CD8-positive, alpha-beta memory T cell (primary cell): ENCODE results near the gene ALAD. TPM values are rescaled to one million over a fixed set of nuclear protein-coding genes. Genes with fewer than 3 reads are reported as not detected.
"Not testable (repeated sequence)": the region's sequence is repeated elsewhere in the genome, so short reads cannot be mapped to it uniquely, and the experiment has no call there.

ENCODE experiments used
- CTCF ChIA-PET: fragments of 350-600 bp; sonication (Branson Sonifier 250); formaldehyde crosslinking; loops from one replicate; lab custom pipeline; 2021; ENCODE audit warnings: antibody characterized with exemption; lab: Charles Lee
- POLR2A ChIA-PET: fragments of 350-600 bp; sonication (Branson Sonifier 250); formaldehyde crosslinking; loops from one replicate; lab custom pipeline; 2021; ENCODE audit warnings: antibody characterized with exemption; lab: Charles Lee
- DNase-seq, 5 donors: peaks; one replicate each; pipeline versions ENCODE4 v3.0.0 to v3.0.0-alpha.2; 2020 to 2022; ENCODE audit warnings: mixed read lengths in 1 of 5
- H3K27ac ChIP-seq: one replicate; pipeline ENCODE4 v1.7.0; 2013; ENCODE audit warnings: low read depth, mild to moderate bottlenecking, low read length, moderate library complexity
- H3K27me3 ChIP-seq: 2 replicates; pipeline ENCODE4 v1.7.0; 2013; ENCODE audit warnings: low read length, mild to moderate bottlenecking; ENCODE audit not compliant: insufficient read depth, poor library complexity, severe bottlenecking
- H3K36me3 ChIP-seq: 2 replicates; pipeline ENCODE4 v1.7.0; 2013; ENCODE audit warnings: mild to moderate bottlenecking, low read length, moderate library complexity; ENCODE audit not compliant: insufficient read depth
- H3K4me1 ChIP-seq: 2 replicates; pipeline ENCODE4 v1.7.0; 2013; ENCODE audit warnings: mild to moderate bottlenecking, low read length, moderate library complexity; ENCODE audit not compliant: insufficient read depth
- H3K4me3 ChIP-seq: 2 replicates; pipeline ENCODE4 v1.7.0; 2013; ENCODE audit warnings: mild to moderate bottlenecking, low read length
- H3K9me3 ChIP-seq: 2 replicates; pipeline ENCODE4 v1.7.0; 2013; ENCODE audit warnings: mild to moderate bottlenecking, low read length
- H3K27ac Mint-ChIP-seq, 8 donors: one replicate each; pipeline ENCODE4 v1.8.0; 2020 to 2021; ENCODE audit warnings: mixed read lengths in 8 of 8, mild to moderate bottlenecking in 6 of 8, inconsistent platforms in 3 of 8, moderate library complexity in 3 of 8
- H3K27me3 Mint-ChIP-seq, 2 donors: one replicate each; pipeline ENCODE4 v1.8.0; 2020 to 2021; ENCODE audit warnings: mixed read lengths in 2 of 2, mild to moderate bottlenecking in 1 of 2, moderate library complexity in 1 of 2
- H3K36me3 Mint-ChIP-seq, 3 donors: one replicate each; pipeline ENCODE4 v1.8.0; 2020 to 2021; ENCODE audit warnings: mixed read lengths in 3 of 3, inconsistent platforms in 1 of 3, mild to moderate bottlenecking in 1 of 3
- H3K4me1 Mint-ChIP-seq, 3 donors: one replicate each; pipeline ENCODE4 v1.8.0; 2020 to 2021; ENCODE audit warnings: mixed read lengths in 3 of 3, inconsistent platforms in 1 of 3, mild to moderate bottlenecking in 1 of 3
- H3K4me3 Mint-ChIP-seq, 7 donors: one replicate each; pipeline ENCODE4 v1.8.0; 2020 to 2021; ENCODE audit warnings: mixed read lengths in 7 of 7, mild to moderate bottlenecking in 6 of 7, moderate library complexity in 4 of 7, inconsistent platforms in 2 of 7
- H3K9me3 Mint-ChIP-seq, 5 donors: one replicate each; pipeline ENCODE4 v1.8.0; 2020 to 2022; ENCODE audit warnings: mixed read lengths in 5 of 5, mild to moderate bottlenecking in 3 of 5, moderate library complexity in 2 of 5, inconsistent platforms in 1 of 5
- polyA plus RNA-seq: library from polyadenylated mRNA; unstranded; fragments of 300-500 nt; fragmentation: Illumina TruSeq; gene quantifications from one replicate; pipeline ENCODE4 v1.2.3, GENCODE V29; 2021
- total RNA-seq, 2 experiments: library from RNA; stranded (reverse); gene quantifications; one replicate each; pipeline ENCODE4 v1.2.3, GENCODE V29; 2021

The ALAD gene
- total and polyA plus RNA-seq, 3 experiments from 2014 or later = 22.1 to 22.8 (median 22.3) TPM

GRCh38 chr9:113368982-113369854 lies 31.9 kb downstream of the ALAD start:
- Mint-ChIP-seq H3K27me3 (peaks cover 0 to 1% of the 10 kb centered on the region in 2 donors), H3K4me3 (no peak overlapping the region), H3K9me3 (no peaks in the 10 kb centered on the region), H3K36me3 (peaks cover 0 to 16% (median 0%) of the 10 kb centered on the region in 3 donors), H3K4me1 (no peaks in the 10 kb centered on the region), H3K27ac (no peak overlapping the region)
- CTCF ChIA-PET = no interaction called here
- no peak overlapping the region for H3K4me3 ChIP-seq
- POLR2A ChIA-PET = no interaction called here
- H3K9me3 ChIP-seq = no peaks in the 10 kb centered on the region
- H3K4me1 ChIP-seq = no peaks in the 10 kb centered on the region
- DNase-seq = no peak
- no peaks in the 10 kb centered on the region for H3K36me3 ChIP-seq
- no peak overlapping the region for H3K27ac ChIP-seq
- H3K27me3 ChIP-seq = no peaks in the 10 kb centered on the region

DNA sequence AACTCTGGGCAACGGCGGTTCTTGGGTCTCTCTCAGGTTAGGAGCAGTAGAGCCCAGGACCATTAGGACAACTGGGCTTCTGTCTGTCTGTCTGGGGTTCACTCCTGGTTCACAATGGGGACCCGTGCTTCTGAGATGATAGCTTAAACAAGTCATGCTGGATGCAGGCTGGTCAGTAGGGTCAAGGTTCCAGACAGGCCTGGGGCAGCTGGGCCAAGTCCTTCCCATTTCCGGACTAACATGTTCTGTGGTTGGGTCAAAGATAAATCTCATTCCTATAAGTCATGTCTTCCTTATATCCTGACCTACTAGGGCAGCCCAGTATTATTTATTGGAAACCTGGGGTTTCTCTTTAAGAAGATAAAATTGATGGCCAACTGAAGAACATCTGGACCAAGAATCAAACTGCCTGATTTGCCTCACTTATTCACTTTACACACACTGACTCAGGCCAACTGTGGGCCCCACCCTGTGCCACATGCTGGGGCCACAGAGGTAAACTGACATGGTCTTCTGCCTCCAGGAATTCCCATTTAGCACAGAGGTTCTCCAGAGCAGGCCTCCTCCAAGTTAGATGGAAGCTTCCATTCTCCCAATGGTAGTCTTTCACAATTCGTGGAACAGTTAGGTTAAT lies 32.6 kb downstream of the ALAD start:
- no peaks in the 10 kb centered on the region for H3K9me3 ChIP-seq
- no peaks in the 10 kb centered on the region for H3K4me1 ChIP-seq
- H3K27ac ChIP-seq = no peak overlapping the region
- Mint-ChIP-seq H3K27me3 (peaks cover 0 to 1% of the 10 kb centered on the region in 2 donors), H3K27ac (peak overlapping the region in 1 of 8 donors; percentile 91), H3K9me3 (no peaks in the 10 kb centered on the region), H3K36me3 (peaks cover 0 to 9% (median 0%) of the 10 kb centered on the region in 3 donors), H3K4me3 (peak overlapping the region in 1 of 7 donors; percentile 54), H3K4me1 (no peaks in the 10 kb centered on the region)
- H3K4me3 ChIP-seq = no peak overlapping the region
- ChIA-PET CTCF (no interaction called here), POLR2A (no interaction called here)
- no peaks in the 10 kb centered on the region for H3K27me3 ChIP-seq
- H3K36me3 ChIP-seq = no peaks in the 10 kb centered on the region
- no peak for DNase-seq

- H3K9me3 ChIP-seq, H3K36me3 Mint-ChIP-seq, H3K4me3 Mint-ChIP-seq, H3K36me3 ChIP-seq, H3K4me3 ChIP-seq, H3K27me3 ChIP-seq, DNase-seq, H3K9me3 Mint-ChIP-seq, H3K27ac ChIP-seq, H3K4me1 Mint-ChIP-seq, H3K27me3 Mint-ChIP-seq, H3K27ac Mint-ChIP-seq, H3K4me1 ChIP-seq: not testable (repeated sequence)
- ChIA-PET POLR2A (interaction anchor here (0.6 kb wide), 1 partner anchor 116 kb away, joined by 3 read pairs; no protein-coding TSS in a partner anchor), CTCF (interaction anchor here (1.2 kb wide), 1 partner anchor 35 kb away, joined by 3 read pairs; the partner anchor contains the start of gene ALAD)
Observed at GRCh38 chr9:113365652-113366051, 35.4 kb downstream of the ALAD start.

- Histone ChIP-seq H3K36me3 (no peaks in the 10 kb centered on the region), H3K27me3 (no peaks in the 10 kb centered on the region), H3K9me3 (no peaks in the 10 kb centered on the region), H3K4me1 (no peaks in the 10 kb centered on the region), H3K4me3 (no peak overlapping the region), H3K27ac (no peak overlapping the region)
- Mint-ChIP-seq H3K4me3 (no peak overlapping the region), H3K9me3 (no peaks in the 10 kb centered on the region), H3K4me1 (no peaks in the 10 kb centered on the region), H3K36me3 (no peaks in the 10 kb centered on the region), H3K27ac (no peak overlapping the region), H3K27me3 (peaks cover 0 to 4% of the 10 kb centered on the region in 2 donors)
- ChIA-PET CTCF (interaction anchor here (1.2 kb wide), 1 partner anchor 36 kb away, joined by 3 read pairs; the partner anchor contains the start of gene ALAD), POLR2A (interaction anchor here (0.6 kb wide), 1 partner anchor 116 kb away, joined by 3 read pairs; no protein-coding TSS in a partner anchor)
- DNase-seq = no peak
Observed at GRCh38 chr9:113364951-113365350, 36.1 kb downstream of the ALAD start.

- Mint-ChIP-seq H3K9me3 (no peaks in the 10 kb centered on the region), H3K4me1 (no peaks in the 10 kb centered on the region), H3K4me3 (no peak overlapping the region), H3K27me3 (peaks cover 0 to 4% of the 10 kb centered on the region in 2 donors), H3K36me3 (peaks cover 0 to 3% (median 0%) of the 10 kb centered on the region in 3 donors), H3K27ac (no peak overlapping the region)
- Histone ChIP-seq H3K9me3 (no peaks in the 10 kb centered on the region), H3K36me3 (no peaks in the 10 kb centered on the region), H3K27me3 (no peaks in the 10 kb centered on the region), H3K27ac (no peak overlapping the region), H3K4me3 (no peak overlapping the region), H3K4me1 (no peaks in the 10 kb centered on the region)
- CTCF ChIA-PET = no interaction called here
- POLR2A ChIA-PET = no interaction called here
- no peak for DNase-seq
Observed at GRCh38 chr9:113363336-113363735, 37.7 kb downstream of the ALAD start.

DNA sequence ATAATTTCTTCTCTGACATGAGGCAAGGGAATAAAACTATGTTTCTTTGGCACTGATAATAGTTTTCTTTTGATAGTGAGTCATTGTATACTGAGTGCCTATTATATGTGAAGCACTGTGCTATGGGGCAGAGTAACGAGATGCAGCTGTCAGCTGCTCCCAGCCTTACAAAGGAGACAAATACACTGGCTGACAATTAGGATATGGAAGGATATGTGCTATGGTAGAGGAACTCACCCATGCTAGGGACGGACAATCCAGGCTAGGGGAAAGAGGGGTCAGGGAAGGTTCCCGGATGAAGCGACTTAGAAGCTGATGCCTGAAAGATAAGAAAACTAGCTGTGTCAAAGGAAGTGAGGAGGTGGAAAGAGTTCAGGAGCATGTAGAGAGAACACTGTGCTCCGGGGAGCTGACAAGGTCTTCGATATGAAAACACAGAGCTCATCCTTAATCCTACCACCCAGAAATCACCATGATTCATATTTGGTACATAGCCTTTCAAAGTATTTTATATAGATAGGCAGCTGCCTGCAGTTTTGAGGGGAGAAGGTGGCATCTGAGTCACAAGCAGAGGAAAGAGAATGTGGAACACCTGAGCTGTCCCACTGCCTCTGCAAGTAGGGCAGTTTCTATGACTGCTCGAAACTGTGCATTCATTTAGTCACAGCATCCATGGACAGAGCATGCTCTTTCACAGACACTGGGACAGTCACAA lies 39.6 kb downstream of the ALAD start:
- Mint-ChIP-seq H3K9me3 (no peaks in the 10 kb centered on the region), H3K27me3 (peaks cover 4 to 5% of the 10 kb centered on the region in 2 donors), H3K4me1 (no peaks in the 10 kb centered on the region), H3K4me3 (no peak overlapping the region), H3K27ac (peak overlapping the region in 1 of 8 donors; percentile 49), H3K36me3 (peaks cover 0 to 3% (median 0%) of the 10 kb centered on the region in 3 donors)
- ChIA-PET CTCF (interaction anchor here (0.8 to 1.0 kb wide), 2 partner anchors 11 to 14 kb away, joined by 3 to 4 read pairs; no protein-coding TSS in a partner anchor), POLR2A (no interaction called here)
- no peaks in the 10 kb centered on the region for H3K27me3 ChIP-seq
- DNase-seq = no peak
- no peaks in the 10 kb centered on the region for H3K36me3 ChIP-seq
- H3K4me1 ChIP-seq = no peaks in the 10 kb centered on the region
- no peak overlapping the region for H3K4me3 ChIP-seq
- H3K9me3 ChIP-seq = no peaks in the 10 kb centered on the region
- H3K27ac ChIP-seq = no peak overlapping the region

GRCh38 chr9:113360242-113360842 lies 40.7 kb downstream of the ALAD start:
- ChIA-PET CTCF (no interaction called here), POLR2A (no interaction called here)
- no peaks in the 10 kb centered on the region for H3K36me3 ChIP-seq
- Mint-ChIP-seq H3K27me3 (peaks cover 5 to 7% of the 10 kb centered on the region in 2 donors), H3K27ac (no peak overlapping the region), H3K4me3 (no peak overlapping the region), H3K9me3 (no peaks in the 10 kb centered on the region), H3K4me1 (no peaks in the 10 kb centered on the region), H3K36me3 (peaks cover 0 to 3% (median 0%) of the 10 kb centered on the region in 3 donors)
- H3K4me1 ChIP-seq = no peaks in the 10 kb centered on the region
- H3K27ac ChIP-seq = no peak overlapping the region
- DNase-seq = no peak
- no peaks in the 10 kb centered on the region for H3K9me3 ChIP-seq
- no peaks in the 10 kb centered on the region for H3K27me3 ChIP-seq
- no peak overlapping the region for H3K4me3 ChIP-seq
